GM23338 (cell line): Measurements from ENCODE around the gene LAYN. TPM values are rescaled to one million over a fixed set of nuclear protein-coding genes. Genes with fewer than 3 reads are reported as not detected.

Experiments
- ATAC-seq: fragments of 200-7000 bp; cut with Tn5 transposase; 3 replicates; pipeline ENCODE4 v1.9.1; 2020
- DNase-seq: peaks from one replicate; pipeline ENCODE4 v3.0.0-alpha.2; 2015; ENCODE audit warnings: low spot score
- H2AFZ ChIP-seq: fragments of 200-600 bp; sonication (generic); 2 replicates; pipeline ENCODE4 v1.8.0; 2016; ENCODE audit warnings: antibody characterized with exemption, mild to moderate bottlenecking, moderate library complexity
- H3F3A ChIP-seq: fragments of 200-600 bp; sonication (generic); replicated peaks from 2 replicates; pipeline ENCODE4 v1.8.0; 2017; ENCODE audit warnings: antibody characterized with exemption, mixed run types, low read depth
- H3K27ac ChIP-seq: fragments of 200-600 bp; sonication (generic); 2 replicates; pipeline ENCODE4 v1.6.1; 2016; ENCODE audit warnings: low read depth
- H3K27me3 ChIP-seq: fragments of 200-600 bp; sonication (generic); 2 replicates; pipeline ENCODE4 v1.8.0; 2016; ENCODE audit warnings: mild to moderate bottlenecking, mixed run types, moderate library complexity; ENCODE audit not compliant: insufficient read depth
- H3K36me3 ChIP-seq: fragments of 200-600 bp; sonication (generic); 2 replicates; pipeline ENCODE4 v1.8.0; 2016; ENCODE audit warnings: mild to moderate bottlenecking; ENCODE audit not compliant: insufficient read depth
- H3K4me1 ChIP-seq: fragments of 200-600 bp; sonication (generic); 2 replicates; pipeline ENCODE4 v1.8.0; 2016; ENCODE audit warnings: mild to moderate bottlenecking, moderate library complexity; ENCODE audit not compliant: insufficient read depth
- H3K4me2 ChIP-seq: fragments of 200-600 bp; sonication (generic); 2 replicates; pipeline ENCODE4 v1.7.1; 2017; ENCODE audit warnings: mixed run types
- H3K4me3 ChIP-seq: fragments of 200-600 bp; sonication (generic); 2 replicates; pipeline ENCODE4 v1.6.1; 2016; ENCODE audit warnings: mixed run types
- H3K79me2 ChIP-seq: fragments of 200-600 bp; sonication (generic); replicated peaks from 2 replicates; pipeline ENCODE4 v1.8.0; 2017; ENCODE audit warnings: mild to moderate bottlenecking; ENCODE audit not compliant: insufficient read depth
- H3K9me2 ChIP-seq: fragments of 200-600 bp; sonication (generic); 2 replicates; pipeline ENCODE4 v1.8.0; 2017; ENCODE audit not compliant: insufficient read depth
- H4K20me1 ChIP-seq: fragments of 200-600 bp; sonication (generic); replicated peaks from 2 replicates; pipeline ENCODE4 v1.8.0; 2017; ENCODE audit warnings: mild to moderate bottlenecking; ENCODE audit not compliant: insufficient read depth
- H3K27ac Mint-ChIP-seq: 2 replicates; pipeline ENCODE4 v1.8.0; 2020; ENCODE audit warnings: inconsistent platforms, mild to moderate bottlenecking, moderate library complexity, mixed read lengths
- H3K27me3 Mint-ChIP-seq: 3 replicates; pipeline ENCODE4 v1.8.0; 2022; ENCODE audit warnings: low read depth, mild to moderate bottlenecking, moderate library complexity, mixed read lengths, inconsistent platforms; ENCODE audit not compliant: insufficient read depth, poor library complexity
- H3K36me3 Mint-ChIP-seq: 3 replicates; pipeline ENCODE4 v1.8.0; 2021; ENCODE audit warnings: low read depth, mild to moderate bottlenecking, inconsistent platforms, moderate library complexity, mixed read lengths
- H3K4me1 Mint-ChIP-seq: 3 replicates; pipeline ENCODE4 v1.8.0; 2020; ENCODE audit warnings: mild to moderate bottlenecking, inconsistent platforms, mixed read lengths
- H3K4me3 Mint-ChIP-seq: 3 replicates; pipeline ENCODE4 v1.8.0; 2021; ENCODE audit warnings: moderate library complexity, mild to moderate bottlenecking, inconsistent platforms, mixed read lengths
- H3K9me3 Mint-ChIP-seq: 3 replicates; pipeline ENCODE4 v1.8.0; 2020; ENCODE audit warnings: moderate library complexity, mild to moderate bottlenecking, inconsistent platforms, mixed read lengths
- EZH2 ChIP-seq: fragments of 200-600 bp; sonication (generic); IDR thresholded peaks from one replicate; pipeline ENCODE4 v1.8.0; 2017; ENCODE audit warnings: antibody characterized with exemption, mild to moderate bottlenecking, low read depth; ENCODE audit not compliant: unreplicated experiment
- EZH2phosphoT487 ChIP-seq: fragments of 200-600 bp; sonication (generic); IDR thresholded peaks from one replicate; pipeline ENCODE4 v1.8.1; 2018; ENCODE audit warnings: antibody characterized with exemption; ENCODE audit not compliant: unreplicated experiment
- JUNB ChIP-seq: IDR thresholded peaks from one replicate; pipeline ENCODE4 v1.6.1; 2016; ENCODE audit warnings: antibody characterized with exemption; ENCODE audit not compliant: unreplicated experiment
- NANOG ChIP-seq: IDR thresholded peaks from 2 replicates; pipeline ENCODE4 v1.6.1; 2016; ENCODE audit warnings: antibody characterized with exemption, borderline replicate concordance
- POLR2AphosphoS5 ChIP-seq: IDR thresholded peaks from 2 replicates; pipeline ENCODE4 v1.6.1; 2016; ENCODE audit warnings: antibody characterized with exemption, low read depth
- STAT1 ChIP-seq: IDR thresholded peaks from one replicate; pipeline ENCODE4 v1.6.1; 2016; ENCODE audit warnings: antibody characterized with exemption; ENCODE audit not compliant: unreplicated experiment
- ZNF114 ChIP-seq: fragments of 250-450 bp; sonication (Bioruptor Pico); IDR thresholded peaks from 2 replicates; pipeline ENCODE4 v1.5.0; 2020; ENCODE audit warnings: mild to moderate bottlenecking, moderate library complexity
- ZNF331 ChIP-seq: fragments of 250-450 bp; sonication (Bioruptor Pico); IDR thresholded peaks from 2 replicates; pipeline ENCODE4 v1.5.0; 2020; ENCODE audit warnings: low read depth, mild to moderate bottlenecking, moderate library complexity
- polyA plus RNA-seq: library from polyadenylated mRNA; unstranded; fragments of >200 nt; fragmentation: Nextera tagmentation; extraction: Ambion mirVana; gene quantifications from 2 replicates; pipeline ENCODE4 v1.2.1, GENCODE V29; 2016
- total RNA-seq: library from RNA; depleted of rRNA; stranded (reverse); fragments of >200 nt; shearing (Covaris generic); gene quantifications from 2 replicates; pipeline ENCODE4 v1.2.3, GENCODE V29; 2014
- TF ChIP-seq, protein P1 (sequence below): IDR thresholded peaks from one replicate; pipeline ENCODE4 v1.6.1; 2018; ENCODE audit warnings: antibody characterized with exemption; ENCODE audit not compliant: unreplicated experiment
- TF ChIP-seq, protein P2 (sequence below), 2 experiments: fragments of 200-600 bp in 1 of 2; sonication (generic) in 1 of 2; conservative IDR thresholded peaks; 2 replicates each; pipeline versions ENCODE4 v1.5.1 to v1.6.1; 2016 to 2017; ENCODE audit warnings: antibody characterized with exemption in 2 of 2, low read depth in 2 of 2, mild to moderate bottlenecking in 2 of 2, moderate library complexity in 1 of 2

Gene LAYN
- total and polyA plus RNA-seq, 2 experiments from 2014 or later: 6.8 to 7.9 TPM

DNA sequence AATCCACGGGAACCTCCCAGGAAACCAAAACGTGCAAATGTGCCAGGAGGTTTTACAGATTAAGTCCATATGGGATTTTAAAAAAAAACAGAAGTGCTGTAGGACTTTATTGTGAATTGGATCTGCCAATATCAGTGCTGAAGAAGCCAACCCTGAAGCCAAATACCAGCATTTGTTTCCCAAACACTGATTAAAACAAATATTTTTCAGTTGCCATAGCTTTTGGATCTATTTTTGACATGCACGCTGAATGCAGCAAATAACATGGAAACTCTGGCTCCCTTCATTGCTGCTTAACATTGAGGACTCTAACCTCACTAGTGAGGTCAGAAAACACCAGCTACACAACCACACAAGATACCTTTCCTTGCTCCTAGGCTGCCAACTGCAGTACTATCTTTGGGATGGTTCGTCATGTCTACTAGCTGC lies 33.3 kb downstream of the LAYN start (continued):
- TF ChIP-seq, protein P1, sequence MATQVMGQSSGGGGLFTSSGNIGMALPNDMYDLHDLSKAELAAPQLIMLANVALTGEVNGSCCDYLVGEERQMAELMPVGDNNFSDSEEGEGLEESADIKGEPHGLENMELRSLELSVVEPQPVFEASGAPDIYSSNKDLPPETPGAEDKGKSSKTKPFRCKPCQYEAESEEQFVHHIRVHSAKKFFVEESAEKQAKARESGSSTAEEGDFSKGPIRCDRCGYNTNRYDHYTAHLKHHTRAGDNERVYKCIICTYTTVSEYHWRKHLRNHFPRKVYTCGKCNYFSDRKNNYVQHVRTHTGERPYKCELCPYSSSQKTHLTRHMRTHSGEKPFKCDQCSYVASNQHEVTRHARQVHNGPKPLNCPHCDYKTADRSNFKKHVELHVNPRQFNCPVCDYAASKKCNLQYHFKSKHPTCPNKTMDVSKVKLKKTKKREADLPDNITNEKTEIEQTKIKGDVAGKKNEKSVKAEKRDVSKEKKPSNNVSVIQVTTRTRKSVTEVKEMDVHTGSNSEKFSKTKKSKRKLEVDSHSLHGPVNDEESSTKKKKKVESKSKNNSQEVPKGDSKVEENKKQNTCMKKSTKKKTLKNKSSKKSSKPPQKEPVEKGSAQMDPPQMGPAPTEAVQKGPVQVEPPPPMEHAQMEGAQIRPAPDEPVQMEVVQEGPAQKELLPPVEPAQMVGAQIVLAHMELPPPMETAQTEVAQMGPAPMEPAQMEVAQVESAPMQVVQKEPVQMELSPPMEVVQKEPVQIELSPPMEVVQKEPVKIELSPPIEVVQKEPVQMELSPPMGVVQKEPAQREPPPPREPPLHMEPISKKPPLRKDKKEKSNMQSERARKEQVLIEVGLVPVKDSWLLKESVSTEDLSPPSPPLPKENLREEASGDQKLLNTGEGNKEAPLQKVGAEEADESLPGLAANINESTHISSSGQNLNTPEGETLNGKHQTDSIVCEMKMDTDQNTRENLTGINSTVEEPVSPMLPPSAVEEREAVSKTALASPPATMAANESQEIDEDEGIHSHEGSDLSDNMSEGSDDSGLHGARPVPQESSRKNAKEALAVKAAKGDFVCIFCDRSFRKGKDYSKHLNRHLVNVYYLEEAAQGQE: no peak

DNA sequence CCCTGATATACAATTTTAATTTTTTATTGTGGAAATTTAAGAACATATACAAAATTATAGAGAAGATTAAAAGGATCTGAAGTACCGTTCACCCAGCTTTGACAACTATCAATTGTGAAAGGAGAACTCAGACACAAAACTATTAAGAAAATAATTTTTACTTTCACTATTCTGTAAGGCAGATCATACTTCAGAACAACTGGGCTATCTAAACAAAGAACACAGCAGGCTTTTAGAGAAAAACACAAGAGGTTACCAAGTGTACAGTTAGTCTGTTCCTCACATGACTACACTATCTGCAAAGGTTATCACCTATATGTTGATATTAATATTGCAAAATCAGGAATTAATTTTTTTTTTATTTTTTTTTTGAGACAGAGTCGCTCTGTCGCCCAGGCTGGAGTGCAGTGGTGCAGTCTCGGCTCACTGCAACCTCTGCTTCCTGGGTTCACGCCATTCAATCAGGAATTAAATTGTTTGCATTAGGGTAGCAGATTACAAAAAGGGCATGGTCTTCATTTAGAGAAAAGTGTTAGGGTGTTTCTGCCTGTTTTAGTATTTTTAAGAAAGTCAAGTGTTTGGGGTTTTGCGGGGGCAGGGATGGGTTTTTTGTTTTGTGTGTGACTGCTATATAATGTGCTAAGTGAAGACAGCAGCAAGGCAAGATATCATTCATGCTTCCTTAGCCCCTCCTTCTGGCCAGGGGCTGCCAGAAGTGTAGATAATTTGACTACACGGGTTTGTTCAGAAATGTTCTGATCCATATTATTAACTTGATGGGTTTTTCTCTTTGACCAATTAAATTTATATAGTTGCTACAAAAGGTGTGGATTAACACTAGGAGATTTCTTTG lies 34.1 kb downstream of the LAYN start:
- ATAC-seq (peak; percentile 41; the same call in 2 of the 3 replicates), DNase-seq (no peak)
- H3K9me3 Mint-ChIP-seq: no peaks in the 10 kb centered on the region
- TF ChIP-seq, protein P2, sequence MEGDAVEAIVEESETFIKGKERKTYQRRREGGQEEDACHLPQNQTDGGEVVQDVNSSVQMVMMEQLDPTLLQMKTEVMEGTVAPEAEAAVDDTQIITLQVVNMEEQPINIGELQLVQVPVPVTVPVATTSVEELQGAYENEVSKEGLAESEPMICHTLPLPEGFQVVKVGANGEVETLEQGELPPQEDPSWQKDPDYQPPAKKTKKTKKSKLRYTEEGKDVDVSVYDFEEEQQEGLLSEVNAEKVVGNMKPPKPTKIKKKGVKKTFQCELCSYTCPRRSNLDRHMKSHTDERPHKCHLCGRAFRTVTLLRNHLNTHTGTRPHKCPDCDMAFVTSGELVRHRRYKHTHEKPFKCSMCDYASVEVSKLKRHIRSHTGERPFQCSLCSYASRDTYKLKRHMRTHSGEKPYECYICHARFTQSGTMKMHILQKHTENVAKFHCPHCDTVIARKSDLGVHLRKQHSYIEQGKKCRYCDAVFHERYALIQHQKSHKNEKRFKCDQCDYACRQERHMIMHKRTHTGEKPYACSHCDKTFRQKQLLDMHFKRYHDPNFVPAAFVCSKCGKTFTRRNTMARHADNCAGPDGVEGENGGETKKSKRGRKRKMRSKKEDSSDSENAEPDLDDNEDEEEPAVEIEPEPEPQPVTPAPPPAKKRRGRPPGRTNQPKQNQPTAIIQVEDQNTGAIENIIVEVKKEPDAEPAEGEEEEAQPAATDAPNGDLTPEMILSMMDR (conservative IDR thresholded peaks at IDR 0.05; ENCODE audit: low read depth in 2 of 2): peak in 1 of 2 experiments; percentile 53; a peak in 2 of 4 replicates
- TF ChIP-seq EZH2: no peak
- no peak overlapping the region for H3K27ac Mint-ChIP-seq
- Histone ChIP-seq H2AFZ (peak overlapping the region; percentile 43; the same call in 1 of the 2 replicates), H3F3A (no peaks in the 10 kb centered on the region), H3K27me3 (no peaks in the 10 kb centered on the region), H3K4me2 (no peak overlapping the region), H3K4me1 (peaks cover 6% of the 10 kb centered on the region; the same call in 1 of the 2 replicates), H4K20me1 (no peaks in the 10 kb centered on the region), H3K79me2 (no peaks in the 10 kb centered on the region), H3K27ac (no peak overlapping the region), H3K9me2 (no peaks in the 10 kb centered on the region), H3K36me3 (no peaks in the 10 kb centered on the region), H3K4me3 (no peak overlapping the region)
- H3K4me1 Mint-ChIP-seq: 0 out of 3 replicates have a peak, but pooled peaks cover 7% of the 10 kb centered on the region
- no peak overlapping the region for H3K4me3 Mint-ChIP-seq
- H3K27me3 Mint-ChIP-seq: no peaks in the 10 kb centered on the region
- H3K36me3 Mint-ChIP-seq: no peaks in the 10 kb centered on the region

DNA sequence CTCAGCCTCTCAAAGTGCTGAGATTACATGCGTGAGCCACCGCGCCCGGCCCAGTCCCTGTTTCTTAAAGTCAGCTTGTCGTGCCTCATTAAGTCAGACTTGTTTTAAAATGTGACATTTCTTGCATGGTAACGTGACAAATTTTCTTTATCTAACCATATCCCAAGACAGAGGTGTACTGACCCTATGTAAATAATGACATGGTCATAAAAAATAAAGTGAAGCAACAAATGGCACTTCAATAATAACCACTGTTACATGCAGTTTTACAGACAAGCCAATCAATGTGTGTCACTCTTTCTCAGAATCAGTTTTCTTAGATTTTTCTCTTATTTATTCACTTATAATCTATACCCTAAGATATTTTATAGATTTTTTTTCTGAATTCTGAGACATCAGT lies 35.2 kb downstream of the LAYN start:
- H2AFZ ChIP-seq: no peak overlapping the region
- H3K27me3 Mint-ChIP-seq: no peaks in the 10 kb centered on the region
- H3K4me1 Mint-ChIP-seq: peaks cover 8% of the 10 kb centered on the region; the same call in 2 of the 3 replicates
- no peaks in the 10 kb centered on the region for H3F3A ChIP-seq
- no peaks in the 10 kb centered on the region for H3K27me3 ChIP-seq
- H3K79me2 ChIP-seq: no peaks in the 10 kb centered on the region
- H3K4me3 ChIP-seq: no peak overlapping the region
- no peaks in the 10 kb centered on the region for H3K36me3 Mint-ChIP-seq
- H3K4me3 Mint-ChIP-seq: no peak overlapping the region
- DNase-seq: no peak
- H3K27ac ChIP-seq: no peak overlapping the region
- no peak overlapping the region for H3K4me2 ChIP-seq
- no peaks in the 10 kb centered on the region for H3K9me2 ChIP-seq
- H3K27ac Mint-ChIP-seq: no peak overlapping the region
- no peaks in the 10 kb centered on the region for H3K36me3 ChIP-seq
- H3K9me3 Mint-ChIP-seq: no peaks in the 10 kb centered on the region
- H4K20me1 ChIP-seq: no peaks in the 10 kb centered on the region
- ATAC-seq: no peak
- peaks cover 6% of the 10 kb centered on the region; the same call in 1 of the 2 replicates for H3K4me1 ChIP-seq
- TF ChIP-seq ZNF114 (CRISPR knock-in tag) (no peak), STAT1 (no peak), JUNB (no peak), ZNF331 (CRISPR knock-in tag) (no peak), NANOG (no peak), POLR2AphosphoS5 (no peak), EZH2phosphoT487 (no peak)
- TF ChIP-seq, protein P2 (conservative IDR thresholded peaks at IDR 0.05; ENCODE audit: low read depth in 2 of 2): no peak
- TF ChIP-seq, protein P1: no peak
